ENCODE results near the gene CUL7.

CUL7 gene

DNA sequence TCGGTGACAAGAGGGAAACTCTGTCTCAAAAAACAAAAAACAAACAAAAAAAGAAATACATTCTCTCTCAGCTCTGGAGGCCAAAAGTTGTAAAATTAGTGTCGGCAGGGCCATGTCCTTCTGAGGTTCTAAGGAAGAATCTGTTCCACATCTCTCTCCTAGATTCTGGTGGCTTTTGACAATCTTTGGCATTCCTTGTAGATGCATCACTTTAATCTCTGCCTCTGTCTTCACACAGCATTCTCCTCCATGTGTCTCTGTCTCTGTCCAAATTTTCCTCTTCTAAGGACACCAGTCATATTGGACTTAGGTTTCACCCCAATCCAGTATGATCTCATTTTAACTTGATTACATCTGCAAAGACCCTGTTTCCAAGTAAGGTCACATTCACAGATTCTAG is 60.2 kb downstream of the CUL7 start:
- H2BK12ac ChIP-seq (ENCODE audit: low read length) = no peak overlapping the region
- H3K23ac ChIP-seq (ENCODE audit: low read depth, low read length, poor library complexity) = no peak overlapping the region
- H2BK120ac ChIP-seq (ENCODE audit: low read depth, low read length) = no peak overlapping the region
- no CpG with 5 or more reads among the region's 2 CpGs for WGBS, 2 donors (ENCODE audit: extremely low coverage in 2 of 2, insufficient read length in 2 of 2, insufficient replicate concordance in 1 of 2)
- no peak overlapping the region for H2AK5ac ChIP-seq (ENCODE audit: low read depth, low read length)
- no peaks in the 10 kb centered on the region for H3K27me3 ChIP-seq (ENCODE audit: control insufficient read depth in 3 of 3, insufficient read depth in 3 of 3, low read depth in 1 of 3, low read length in 3 of 3)
- no peak overlapping the region for H2AFZ ChIP-seq (ENCODE audit: low read length)
- DNase-seq (ENCODE audit: low spot score) = no peak
- H4K8ac ChIP-seq (ENCODE audit: low read depth, low read length) = no peak overlapping the region
- no peak overlapping the region for H3K14ac ChIP-seq (ENCODE audit: low read length)
- H3K4me3 ChIP-seq (ENCODE audit: low read length in 2 of 2) = no peak overlapping the region
- no peak overlapping the region for H3K4ac ChIP-seq (ENCODE audit: low read length)
- no peak overlapping the region for H3K9ac ChIP-seq (ENCODE audit: low read depth, low read length, poor library complexity)
- no peak overlapping the region for H2BK5ac ChIP-seq (ENCODE audit: low read length)
- no peaks in the 10 kb centered on the region for H3K79me1 ChIP-seq (ENCODE audit: low read depth, low read length)
- H3K18ac ChIP-seq (ENCODE audit: low read length) = no peak overlapping the region
- peaks cover 9 to 40% of the 10 kb centered on the region in 2 donors for H3K36me3 ChIP-seq (replicated peaks in 1 of 2; ENCODE audit: control insufficient read depth in 2 of 2, insufficient read depth in 2 of 2, low read length in 2 of 2)
- no peaks in the 10 kb centered on the region for H3K9me3 ChIP-seq (replicated peaks in 1 of 2; ENCODE audit: control insufficient read depth in 2 of 2, insufficient read depth in 1 of 2, low read depth in 1 of 2, low read length in 2 of 2)
- H3K27ac ChIP-seq (replicated peaks; ENCODE audit: low read length) = no peak overlapping the region
- H3K4me2 ChIP-seq (ENCODE audit: insufficient read depth, low read length, poor library complexity, severe bottlenecking) = no peak overlapping the region
- H4K91ac ChIP-seq (ENCODE audit: low read depth, low read length, poor library complexity) = no peak overlapping the region
- no peak overlapping the region for H2BK15ac ChIP-seq (ENCODE audit: low read length)
- no peaks in the 10 kb centered on the region for H3K4me1 ChIP-seq (ENCODE audit: control insufficient read depth in 2 of 2, insufficient read depth in 1 of 2, low read depth in 1 of 2, low read length in 2 of 2)

DNA sequence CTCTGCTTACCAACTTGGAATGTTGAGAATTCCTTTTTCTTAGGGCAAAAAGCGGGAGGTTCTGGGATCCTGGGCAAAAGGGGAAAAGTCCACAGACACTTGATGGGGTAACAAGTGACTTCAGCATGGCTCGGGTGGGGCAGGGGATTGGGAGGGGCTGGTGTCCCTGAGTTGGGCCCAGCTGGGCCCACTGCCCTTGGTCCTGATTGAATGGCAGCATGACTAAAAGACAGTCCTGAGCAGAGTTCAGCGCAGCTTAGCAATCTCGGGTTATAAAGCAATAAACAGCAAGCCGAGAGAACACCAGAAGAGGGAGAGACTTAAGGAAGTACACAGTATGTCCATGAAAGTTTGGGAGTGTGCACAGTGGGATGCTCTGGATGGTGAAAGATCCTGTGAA is 63.7 kb downstream of the CUL7 start:
- no peak overlapping the region for H3K18ac ChIP-seq (ENCODE audit: low read length)
- no peak overlapping the region for H2AFZ ChIP-seq (ENCODE audit: low read length)
- H3K27ac ChIP-seq (replicated peaks; ENCODE audit: low read length) = no peak overlapping the region
- peaks cover 4 to 6% of the 10 kb centered on the region in 2 donors for H3K4me1 ChIP-seq (ENCODE audit: control insufficient read depth in 2 of 2, insufficient read depth in 1 of 2, low read depth in 1 of 2, low read length in 2 of 2)
- no peak overlapping the region for H2AK5ac ChIP-seq (ENCODE audit: low read depth, low read length)
- no peak for DNase-seq (ENCODE audit: low spot score)
- H3K4ac ChIP-seq (ENCODE audit: low read length) = no peak overlapping the region
- no peak overlapping the region for H3K9ac ChIP-seq (ENCODE audit: low read depth, low read length, poor library complexity)
- no peak overlapping the region for H3K14ac ChIP-seq (ENCODE audit: low read length)
- no peak overlapping the region for H4K91ac ChIP-seq (ENCODE audit: low read depth, low read length, poor library complexity)
- H3K23ac ChIP-seq (ENCODE audit: low read depth, low read length, poor library complexity) = no peak overlapping the region
- H3K4me2 ChIP-seq (ENCODE audit: insufficient read depth, low read length, poor library complexity, severe bottlenecking) = no peak overlapping the region
- peaks cover 3% of the 10 kb centered on the region for H3K79me1 ChIP-seq (ENCODE audit: low read depth, low read length)
- H3K9me3 ChIP-seq (replicated peaks in 1 of 2; ENCODE audit: control insufficient read depth in 2 of 2, insufficient read depth in 1 of 2, low read depth in 1 of 2, low read length in 2 of 2) = no peaks in the 10 kb centered on the region
- H3K27me3 ChIP-seq (ENCODE audit: control insufficient read depth in 3 of 3, insufficient read depth in 3 of 3, low read depth in 1 of 3, low read length in 3 of 3) = no peaks in the 10 kb centered on the region
- H4K8ac ChIP-seq (ENCODE audit: low read depth, low read length) = no peak overlapping the region
- no peak overlapping the region for H2BK15ac ChIP-seq (ENCODE audit: low read length)
- no peak overlapping the region for H2BK5ac ChIP-seq (ENCODE audit: low read length)
- H3K36me3 ChIP-seq (replicated peaks in 1 of 2; ENCODE audit: control insufficient read depth in 2 of 2, insufficient read depth in 2 of 2, low read length in 2 of 2) = peaks cover 11 to 59% of the 10 kb centered on the region in 2 donors
- H3K4me3 ChIP-seq (ENCODE audit: low read length in 2 of 2) = no peak overlapping the region
- no peak overlapping the region for H2BK120ac ChIP-seq (ENCODE audit: low read depth, low read length)
- no CpG with 5 or more reads among the region's 5 CpGs for WGBS, 2 donors (ENCODE audit: extremely low coverage in 2 of 2, insufficient read length in 2 of 2, insufficient replicate concordance in 1 of 2)
- no peak overlapping the region for H2BK12ac ChIP-seq (ENCODE audit: low read length)

DNA sequence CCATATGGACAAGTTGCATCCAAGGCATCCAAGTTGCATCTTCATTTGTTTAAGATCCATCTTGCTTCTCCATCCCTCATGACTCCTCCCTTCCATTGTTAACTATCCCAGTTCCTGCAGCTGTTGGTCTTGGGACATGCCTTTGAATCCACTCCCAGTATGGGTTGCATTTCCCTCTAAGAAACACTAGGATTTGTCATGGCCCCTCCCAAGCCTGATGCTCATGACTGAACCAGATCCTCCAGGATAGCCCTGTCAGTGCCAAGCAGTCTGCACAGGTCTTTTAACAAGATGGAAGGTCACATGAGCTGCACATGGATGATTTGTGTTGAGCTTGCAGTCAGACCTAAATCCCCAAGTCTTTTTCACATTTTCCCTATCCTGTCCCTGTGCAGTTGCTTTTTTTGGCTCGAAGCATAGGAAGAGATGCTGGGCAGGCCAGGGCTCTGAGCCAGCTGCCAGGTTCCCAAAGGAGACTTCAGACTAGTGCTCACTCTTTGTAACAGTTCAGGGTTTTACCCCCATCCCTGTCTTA is 65.1 kb downstream of the CUL7 start:
- Histone ChIP-seq H3K4me2 (ENCODE audit: insufficient read depth, low read length, poor library complexity, severe bottlenecking) (no peak overlapping the region), H2BK12ac (ENCODE audit: low read length) (no peak overlapping the region), H3K36me3 (replicated peaks in 1 of 2; ENCODE audit: control insufficient read depth in 2 of 2, insufficient read depth in 2 of 2, low read length in 2 of 2) (peaks cover 11 to 57% of the 10 kb centered on the region in 2 donors), H4K8ac (ENCODE audit: low read depth, low read length) (no peak overlapping the region), H3K14ac (ENCODE audit: low read length) (no peak overlapping the region), H4K91ac (ENCODE audit: low read depth, low read length, poor library complexity) (no peak overlapping the region), H3K23ac (ENCODE audit: low read depth, low read length, poor library complexity) (no peak overlapping the region), H3K4me1 (ENCODE audit: control insufficient read depth in 2 of 2, insufficient read depth in 1 of 2, low read depth in 1 of 2, low read length in 2 of 2) (peaks cover 6% of the 10 kb centered on the region in 2 donors), H2BK15ac (ENCODE audit: low read length) (no peak overlapping the region), H3K18ac (ENCODE audit: low read length) (no peak overlapping the region), H2BK120ac (ENCODE audit: low read depth, low read length) (no peak overlapping the region), H3K79me1 (ENCODE audit: low read depth, low read length) (peaks cover 3% of the 10 kb centered on the region), H2AFZ (ENCODE audit: low read length) (no peak overlapping the region), H3K27me3 (ENCODE audit: control insufficient read depth in 3 of 3, insufficient read depth in 3 of 3, low read depth in 1 of 3, low read length in 3 of 3) (no peaks in the 10 kb centered on the region), H3K27ac (replicated peaks; ENCODE audit: low read length) (no peak overlapping the region), H2AK5ac (ENCODE audit: low read depth, low read length) (no peak overlapping the region), H3K9ac (ENCODE audit: low read depth, low read length, poor library complexity) (no peak overlapping the region), H3K4me3 (ENCODE audit: low read length in 2 of 2) (no peak overlapping the region), H3K4ac (ENCODE audit: low read length) (no peak overlapping the region), H2BK5ac (ENCODE audit: low read length) (no peak overlapping the region), H3K9me3 (replicated peaks in 1 of 2; ENCODE audit: control insufficient read depth in 2 of 2, insufficient read depth in 1 of 2, low read depth in 1 of 2, low read length in 2 of 2) (no peaks in the 10 kb centered on the region)
- no CpG with 5 or more reads among the region's 1 CpG for WGBS, 2 donors (ENCODE audit: extremely low coverage in 2 of 2, insufficient read length in 2 of 2, insufficient replicate concordance in 1 of 2)
- DNase-seq (ENCODE audit: low spot score) = no peak

Data from neuronal stem cell (in vitro differentiated cells).